SK-N-SH (cell line): ENCODE measurements around the gene SLC25A53. TPM values are rescaled to one million over a fixed set of nuclear protein-coding genes. Genes with fewer than 3 reads are reported as not detected.

Experiments
- CTCF ChIA-PET: fragments of 300-600, 350-600 bp; formaldehyde crosslinking; extraction: SDS; loops from one replicate; lab custom pipeline; 2021; lab: Yijun Ruan, JAX
- POLR2A ChIA-PET: fragments of 350-600 bp; sonication (Branson Sonifier 250); formaldehyde crosslinking; extraction: SDS; loops from one replicate; lab custom pipeline; 2020; ENCODE audit warnings: antibody characterized with exemption, inconsistent platforms; lab: Yijun Ruan, JAX
- DNase-seq: peaks from one replicate; pipeline ENCODE4 v3.0.0; 2012
- H2AFZ ChIP-seq: fragments of 200-600 bp; sonication (generic); 2 replicates; pipeline ENCODE4 v1.8.1; 2016; ENCODE audit warnings: antibody characterized with exemption, mild to moderate bottlenecking, low read depth
- H3F3A ChIP-seq: fragments of 200-600 bp; sonication (generic); replicated peaks from 2 replicates; pipeline ENCODE3; 2016; ENCODE audit warnings: antibody characterized with exemption, mild to moderate bottlenecking; ENCODE audit not compliant: insufficient read depth
- H3K27ac ChIP-seq, 2 experiments: fragments of 200-500 bp in 1 of 2; fragments of 200-600 bp in 1 of 2; sonication (Bioruptor generic) in 1 of 2; sonication (generic), shearing (Covaris generic) in 1 of 2; 2 replicates each; pipeline versions ENCODE4 v1.5.1 to v1.6.1; 2014 to 2016; ENCODE audit warnings: low read depth in 2 of 2, inconsistent platforms in 1 of 2, low read length in 1 of 2, mild to moderate bottlenecking in 1 of 2, mixed read lengths in 1 of 2
- H3K27me3 ChIP-seq: fragments of 200-600 bp; sonication (generic), shearing (Covaris generic); 2 replicates; pipeline ENCODE4 v1.6.1; 2016; ENCODE audit warnings: mixed run types; ENCODE audit not compliant: insufficient read depth
- H3K36me3 ChIP-seq, 2 experiments: fragments of 200-500 bp in 1 of 2; fragments of 200-600 bp in 1 of 2; sonication (Bioruptor generic) in 1 of 2; sonication (generic) in 1 of 2; replicated peaks in 1 of 2; 2 replicates each; pipeline versions ENCODE3 to v1.5.1; 2014 to 2016; ENCODE audit warnings: low read length in 1 of 2, mild to moderate bottlenecking in 1 of 2; ENCODE audit not compliant: insufficient read depth in 2 of 2, control insufficient read depth in 1 of 2
- H3K4me1 ChIP-seq, 2 experiments: fragments of 200-500 bp in 1 of 2; fragments of 200-600 bp in 1 of 2; sonication (Bioruptor generic) in 1 of 2; sonication (generic), shearing (Covaris generic) in 1 of 2; 2 replicates each; pipeline versions ENCODE4 v1.5.1 to v1.6.1; 2014 to 2016; ENCODE audit warnings: low read depth in 1 of 2, low read length in 1 of 2, mixed run types in 1 of 2; ENCODE audit not compliant: insufficient read depth in 2 of 2, control insufficient read depth in 1 of 2
- H3K4me2 ChIP-seq: fragments of 200-600 bp; sonication (generic), shearing (Covaris generic); 2 replicates; pipeline ENCODE4 v1.6.1; 2017; ENCODE audit warnings: mixed run types
- H3K4me3 ChIP-seq, 2 experiments: fragments of 200-500 bp in 1 of 2; fragments of 200-600 bp in 1 of 2; sonication (Bioruptor generic) in 1 of 2; sonication (generic), shearing (Covaris generic) in 1 of 2; 2 replicates each; pipeline versions ENCODE4 v1.5.1 to v1.8.1; 2014 to 2016; ENCODE audit warnings: low read depth in 2 of 2, inconsistent platforms in 1 of 2, low read length in 1 of 2, mild to moderate bottlenecking in 1 of 2, mixed read lengths in 1 of 2, moderate library complexity in 1 of 2
- H3K79me2 ChIP-seq: fragments of 200-600 bp; sonication (generic); 2 replicates; pipeline ENCODE4 v1.8.1; 2017; ENCODE audit warnings: mild to moderate bottlenecking; ENCODE audit not compliant: insufficient read depth
- H3K9ac ChIP-seq: fragments of 200-600 bp; sonication (generic); 2 replicates; pipeline ENCODE4 v1.6.1; 2017; ENCODE audit warnings: mixed run types
- H3K9me2 ChIP-seq: fragments of 200-600 bp; sonication (generic); 2 replicates; pipeline ENCODE4 v1.6.1; 2017; ENCODE audit warnings: mixed run types
- H3K9me3 ChIP-seq: fragments of 200-600 bp; sonication (generic); 2 replicates; pipeline ENCODE4 v1.6.1; 2017; ENCODE audit warnings: mixed run types, mild to moderate bottlenecking, moderate library complexity
- H4K20me1 ChIP-seq: fragments of 200-600 bp; sonication (generic); 2 replicates; pipeline ENCODE4 v1.6.1; 2017; ENCODE audit warnings: mild to moderate bottlenecking, mixed run types; ENCODE audit not compliant: insufficient read depth
- CHD2 ChIP-seq: fragments of 150-350 bp; IDR thresholded peaks from 2 replicates; pipeline ENCODE4 v1.6.1; 2018; ENCODE audit warnings: low read length; ENCODE audit not compliant: partially characterized antibody
- EZH2phosphoT487 ChIP-seq: fragments of 200-600 bp; sonication (generic); IDR thresholded peaks from 2 replicates; pipeline ENCODE4 v1.6.1; 2017; ENCODE audit warnings: low read depth, mixed run types, mild to moderate bottlenecking, antibody characterized with exemption, moderate library complexity, borderline replicate concordance
- FOSL2 ChIP-seq: IDR thresholded peaks from 2 replicates; pipeline ENCODE4 v1.4.0; 2012; ENCODE audit warnings: low read depth, mild to moderate bottlenecking, moderate library complexity, borderline replicate concordance
- FOXJ3 ChIP-seq: sonication (generic); formaldehyde crosslinking; IDR thresholded peaks from 2 replicates; pipeline ENCODE4 v1.5.1; 2020; ENCODE audit warnings: mild to moderate bottlenecking, missing genetic modification reagents
- FOXM1 ChIP-seq: IDR thresholded peaks from 2 replicates; pipeline ENCODE4 v1.4.0; 2012; ENCODE audit warnings: low read depth, mild to moderate bottlenecking
- GABPA ChIP-seq: IDR thresholded peaks from 2 replicates; pipeline ENCODE4 v1.4.0; 2012; ENCODE audit warnings: low read depth, mild to moderate bottlenecking
- JUND ChIP-seq: IDR thresholded peaks from 2 replicates; pipeline ENCODE4 v1.4.0; 2012
- MAX ChIP-seq: IDR thresholded peaks from 2 replicates; pipeline ENCODE4 v1.4.0; 2012; ENCODE audit warnings: low read depth
- MEF2A ChIP-seq: IDR thresholded peaks from 2 replicates; pipeline ENCODE4 v1.4.0; 2012; ENCODE audit warnings: low read depth, borderline replicate concordance
- MXI1 ChIP-seq: IDR thresholded peaks from 2 replicates; pipeline ENCODE4 v1.6.1; 2012; ENCODE audit warnings: mild to moderate bottlenecking, low read depth, low read length, improper control_type of control experiment
- NFIC ChIP-seq: IDR thresholded peaks from 2 replicates; pipeline ENCODE4 v1.4.0; 2012; ENCODE audit warnings: borderline replicate concordance
- PBX3 ChIP-seq: IDR thresholded peaks from 2 replicates; pipeline ENCODE4; 2012
- RCOR1 ChIP-seq: fragments of 150-350 bp; IDR thresholded peaks from 2 replicates; pipeline ENCODE4 v1.6.1; 2017; ENCODE audit warnings: antibody characterized with exemption, low read length
- RFX5 ChIP-seq: IDR thresholded peaks from 2 replicates; pipeline ENCODE4 v1.6.1; 2012; ENCODE audit warnings: mild to moderate bottlenecking, improper control_type of control experiment, low read length
- SIN3A ChIP-seq: IDR thresholded peaks from 2 replicates; pipeline ENCODE4 v1.6.1; 2012; ENCODE audit warnings: low read depth, mild to moderate bottlenecking, low read length, moderate library complexity, borderline replicate concordance
- SMC3 ChIP-seq: IDR thresholded peaks from 2 replicates; pipeline ENCODE4 v1.6.1; 2012; ENCODE audit warnings: low read depth, low read length, improper control_type of control experiment
- TEAD4 ChIP-seq: IDR thresholded peaks from 2 replicates; pipeline ENCODE4 v1.4.0; 2012; ENCODE audit warnings: mild to moderate bottlenecking, borderline replicate concordance; ENCODE audit not compliant: insufficient read depth
- USF2 ChIP-seq: fragments of 150-350 bp; IDR thresholded peaks from 2 replicates; pipeline ENCODE4 v1.6.1; 2017; ENCODE audit warnings: antibody characterized with exemption, low read length, low read depth, borderline replicate concordance
- YY1 ChIP-seq: IDR thresholded peaks from 2 replicates; pipeline ENCODE4 v1.4.0; 2012; ENCODE audit warnings: low read depth, mild to moderate bottlenecking
- ZBTB33 ChIP-seq: IDR thresholded peaks from 2 replicates; pipeline ENCODE4 v1.4.0; 2012; ENCODE audit warnings: low read depth, borderline replicate concordance
- polyA plus RNA-seq, 3 experiments: library from polyadenylated mRNA; depleted of rRNA; stranded (reverse); fragments of >200 nt; gene quantifications; 2 replicates each; pipeline ENCODE4 v1.2.3, GENCODE V29; 2012

Gene SLC25A53
- polyA plus RNA-seq, 1 of the 3 experiments (the other 2 are of a cell fraction), result 5.9 TPM

GRCh38 chrX:104117759-104118158 is 39.0 kb downstream of the SLC25A53 start:
- H3K9me3 ChIP-seq, result no peaks in the 10 kb centered on the region
- no peak overlapping the region for H3K4me2 ChIP-seq
- no peaks in the 10 kb centered on the region for H3K9me2 ChIP-seq
- no peaks in the 10 kb centered on the region for H3K79me2 ChIP-seq
- DNase-seq, result no peak
- ChIA-PET CTCF (interaction anchor here (2.1 kb wide), 1 partner anchor 18 kb away, joined by 9 read pairs; no protein-coding TSS in a partner anchor), POLR2A (no interaction called here)
- no peaks in the 10 kb centered on the region for H4K20me1 ChIP-seq
- H3K27me3 ChIP-seq, result peaks cover 8% of the 10 kb centered on the region; the same call in 1 of the 2 replicates
- TF ChIP-seq NFIC (no peak), SIN3A (no peak), YY1 (no peak), MAX (no peak), ZBTB33 (no peak), GABPA (no peak), SMC3 (no peak), USF2 (no peak), MXI1 (no peak), EZH2phosphoT487 (no peak), CHD2 (no peak), FOXM1 (no peak), JUND (no peak), PBX3 (no peak), FOSL2 (no peak), RFX5 (no peak), TEAD4 (no peak), MEF2A (no peak), RCOR1 (no peak), FOXJ3 (CRISPR knock-in tag) (no peak)
- H2AFZ ChIP-seq, result no peak overlapping the region
- H3K4me1 ChIP-seq, result peaks cover 0 to 7% of the 10 kb centered on the region in 2 experiments; a peak in 1 of 4 replicates
- no peak overlapping the region for H3K27ac ChIP-seq
- H3K9ac ChIP-seq, result no peak overlapping the region
- H3K4me3 ChIP-seq, result no peak overlapping the region
- no peaks in the 10 kb centered on the region for H3F3A ChIP-seq
- H3K36me3 ChIP-seq, result peaks cover 0 to 5% of the 10 kb centered on the region in 2 experiments
